ENCODE measurements around the gene CLDN5. TPM values are rescaled to one million over a fixed set of nuclear protein-coding genes. Genes with fewer than 3 reads are reported as not detected.

Gene CLDN5
- total and polyA plus RNA-seq, 2 of the 8 experiments (the other 6 are each of a cell fraction or from before 2014, with no cell fraction given): 1.2 to 1.6 TPM

- TF ChIP-seq CHD1 (IDR thresholded peaks at IDR 0.05; ENCODE audit: low read depth, low read length): no peak
- TF ChIP-seq TEAD4 (IDR thresholded peaks at IDR 0.05; ENCODE audit: low read depth, low read length): peak; percentile 97
- no peak for TF ChIP-seq JUN (IDR thresholded peaks at IDR 0.05; ENCODE audit: low read depth, low read length)
- no peak for TF ChIP-seq HDAC6 (IDR thresholded peaks at IDR 0.05; ENCODE audit: low read depth, low read length)
- TF ChIP-seq KDM1A (IDR thresholded peaks at IDR 0.05; ENCODE audit: borderline replicate concordance, low read length): no peak
- TF ChIP-seq ASH2L (IDR thresholded peaks at IDR 0.05; ENCODE audit: low read length): peak; percentile 72
- no peak for TF ChIP-seq BRCA1 (IDR thresholded peaks at IDR 0.05; ENCODE audit: low read depth, low read length)
- peak; percentile 56; the same call in 1 of the 2 replicates for TF ChIP-seq RBBP5 (IDR thresholded peaks at IDR 0.05; ENCODE audit: borderline replicate concordance, low read depth, low read length)
- no peak for TF ChIP-seq GTF2F1 (IDR thresholded peaks at IDR 0.05; ENCODE audit: borderline replicate concordance, low read depth, low read length)
- TF ChIP-seq, protein P1, sequence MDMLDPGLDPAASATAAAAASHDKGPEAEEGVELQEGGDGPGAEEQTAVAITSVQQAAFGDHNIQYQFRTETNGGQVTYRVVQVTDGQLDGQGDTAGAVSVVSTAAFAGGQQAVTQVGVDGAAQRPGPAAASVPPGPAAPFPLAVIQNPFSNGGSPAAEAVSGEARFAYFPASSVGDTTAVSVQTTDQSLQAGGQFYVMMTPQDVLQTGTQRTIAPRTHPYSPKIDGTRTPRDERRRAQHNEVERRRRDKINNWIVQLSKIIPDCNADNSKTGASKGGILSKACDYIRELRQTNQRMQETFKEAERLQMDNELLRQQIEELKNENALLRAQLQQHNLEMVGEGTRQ (IDR thresholded peaks at IDR 0.05; ENCODE audit: low read length): no peak
- TF ChIP-seq SRF (IDR thresholded peaks at IDR 0.05; ENCODE audit: low read depth, low read length): no peak
- 0 out of 2 replicates have a peak, but pooled peaks have one; percentile 36 for TF ChIP-seq JUND (IDR thresholded peaks at IDR 0.05; ENCODE audit: low read length)
- TF ChIP-seq, protein P2, sequence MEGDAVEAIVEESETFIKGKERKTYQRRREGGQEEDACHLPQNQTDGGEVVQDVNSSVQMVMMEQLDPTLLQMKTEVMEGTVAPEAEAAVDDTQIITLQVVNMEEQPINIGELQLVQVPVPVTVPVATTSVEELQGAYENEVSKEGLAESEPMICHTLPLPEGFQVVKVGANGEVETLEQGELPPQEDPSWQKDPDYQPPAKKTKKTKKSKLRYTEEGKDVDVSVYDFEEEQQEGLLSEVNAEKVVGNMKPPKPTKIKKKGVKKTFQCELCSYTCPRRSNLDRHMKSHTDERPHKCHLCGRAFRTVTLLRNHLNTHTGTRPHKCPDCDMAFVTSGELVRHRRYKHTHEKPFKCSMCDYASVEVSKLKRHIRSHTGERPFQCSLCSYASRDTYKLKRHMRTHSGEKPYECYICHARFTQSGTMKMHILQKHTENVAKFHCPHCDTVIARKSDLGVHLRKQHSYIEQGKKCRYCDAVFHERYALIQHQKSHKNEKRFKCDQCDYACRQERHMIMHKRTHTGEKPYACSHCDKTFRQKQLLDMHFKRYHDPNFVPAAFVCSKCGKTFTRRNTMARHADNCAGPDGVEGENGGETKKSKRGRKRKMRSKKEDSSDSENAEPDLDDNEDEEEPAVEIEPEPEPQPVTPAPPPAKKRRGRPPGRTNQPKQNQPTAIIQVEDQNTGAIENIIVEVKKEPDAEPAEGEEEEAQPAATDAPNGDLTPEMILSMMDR (IDR thresholded peaks at IDR 0.05; ENCODE audit: control extremely low read depth in 1 of 3, insufficient read depth in 1 of 3, low read depth in 1 of 3, low read length in 3 of 3): peak; percentile 34 to 59 (median 45)
- no peak for TF ChIP-seq CBX8 (IDR thresholded peaks at IDR 0.05; ENCODE audit: borderline replicate concordance, low read depth, low read length)
- no peak for TF ChIP-seq FOSL1 (IDR thresholded peaks at IDR 0.05; ENCODE audit: insufficient read depth, low read depth, low read length)
- peak; percentile 66 for TF ChIP-seq YY1 (IDR thresholded peaks at IDR 0.05; ENCODE audit: low read depth, low read length)
- TF ChIP-seq, protein P3, sequence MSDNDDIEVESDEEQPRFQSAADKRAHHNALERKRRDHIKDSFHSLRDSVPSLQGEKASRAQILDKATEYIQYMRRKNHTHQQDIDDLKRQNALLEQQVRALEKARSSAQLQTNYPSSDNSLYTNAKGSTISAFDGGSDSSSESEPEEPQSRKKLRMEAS (IDR thresholded peaks at IDR 0.05): peak; percentile 93
- no peak for TF ChIP-seq EGR1 (IDR thresholded peaks at IDR 0.05; ENCODE audit: borderline replicate concordance, low read depth, low read length)
- no peak for TF ChIP-seq SIX5 (IDR thresholded peaks at IDR 0.05; ENCODE audit: low read depth, low read length)
- TF ChIP-seq, protein P4, sequence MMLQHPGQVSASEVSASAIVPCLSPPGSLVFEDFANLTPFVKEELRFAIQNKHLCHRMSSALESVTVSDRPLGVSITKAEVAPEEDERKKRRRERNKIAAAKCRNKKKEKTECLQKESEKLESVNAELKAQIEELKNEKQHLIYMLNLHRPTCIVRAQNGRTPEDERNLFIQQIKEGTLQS (IDR thresholded peaks at IDR 0.05; ENCODE audit: insufficient read depth, low read depth, low read length): no peak
- TF ChIP-seq EZH2 (IDR thresholded peaks at IDR 0.05; ENCODE audit: low read depth, low read length, severe bottlenecking): no peak
- no peak for TF ChIP-seq SIRT6 (IDR thresholded peaks at IDR 0.05; ENCODE audit: low read length)
Measured at GRCh38 chr22:19554834-19555404, 30.7 kb upstream of the CLDN5 start (continued).

Measured in H1 (cell line).